Nephron progenitor cell (in vitro differentiated cells): ENCODE data around the gene NCLN.

Experiments
- DNase-seq: peaks from one replicate; pipeline ENCODE4 v3.0.0; 2021
- H3K27ac Mint-ChIP-seq: 2 replicates; pipeline ENCODE4 v1.8.0; 2021; ENCODE audit warnings: mild to moderate bottlenecking, moderate library complexity, mixed read lengths
- H3K27me3 Mint-ChIP-seq: 2 replicates; pipeline ENCODE4 v1.8.0; 2021; ENCODE audit warnings: mild to moderate bottlenecking, low read depth, mixed read lengths; ENCODE audit not compliant: poor library complexity
- H3K36me3 Mint-ChIP-seq: 2 replicates; pipeline ENCODE4 v1.8.0; 2021; ENCODE audit warnings: low read depth, mixed read lengths
- H3K4me1 Mint-ChIP-seq: 2 replicates; pipeline ENCODE4 v1.8.0; 2021; ENCODE audit warnings: mixed read lengths
- H3K4me3 Mint-ChIP-seq: 2 replicates; pipeline ENCODE4 v1.8.0; 2021; ENCODE audit warnings: mild to moderate bottlenecking, moderate library complexity, mixed read lengths
- H3K9me3 Mint-ChIP-seq: 2 replicates; pipeline ENCODE4 v1.8.0; 2021; ENCODE audit warnings: mild to moderate bottlenecking, moderate library complexity, mixed read lengths
- CTCF ChIP-seq: fragments of 200-600 bp; sonication (generic); IDR thresholded peaks from 2 replicates; pipeline ENCODE4 v1.5.0; 2021; ENCODE audit warnings: antibody characterized with exemption

NCLN gene

DNA sequence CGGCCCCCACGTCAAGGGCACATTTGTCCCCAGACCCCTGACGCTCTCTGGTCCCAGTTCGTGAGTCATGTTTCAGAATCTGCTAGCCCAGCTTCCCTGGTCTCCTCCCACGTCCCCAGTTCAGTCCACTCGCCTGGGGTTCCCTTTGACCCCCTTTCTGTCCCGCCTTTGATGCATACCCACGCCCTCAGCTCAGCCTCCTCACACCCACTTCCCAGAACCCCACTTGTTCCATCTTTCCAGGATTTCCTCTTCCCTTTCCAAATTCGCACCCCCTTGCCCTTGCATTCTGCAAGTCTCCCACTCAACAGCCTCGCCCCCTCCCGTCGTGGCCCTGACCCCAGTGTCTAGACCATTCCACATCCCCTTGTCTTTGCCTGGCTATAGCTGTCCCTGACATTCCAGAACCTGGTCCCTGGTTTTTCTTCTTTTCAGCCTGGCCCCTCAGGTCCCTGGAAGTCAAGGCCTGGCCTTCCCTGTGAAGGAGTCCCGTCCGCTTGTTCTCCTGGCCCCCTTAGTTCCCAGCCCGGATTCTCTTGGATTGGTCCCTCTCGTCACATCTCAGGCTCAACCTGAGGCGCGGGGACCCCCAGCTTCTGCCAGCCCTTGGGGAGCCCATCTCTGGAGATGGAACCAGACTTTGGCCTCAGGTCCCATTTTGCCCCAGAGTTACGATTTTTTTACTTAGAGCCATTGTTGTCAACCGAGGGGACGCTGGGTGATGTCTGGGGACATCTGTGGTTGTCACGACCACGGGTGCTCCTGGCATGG is 1.3 kb downstream of the NCLN start:
- H3K36me3 Mint-ChIP-seq = no peaks in the 10 kb centered on the region
- no peak for DNase-seq
- TF ChIP-seq CTCF = no peak

DNA sequence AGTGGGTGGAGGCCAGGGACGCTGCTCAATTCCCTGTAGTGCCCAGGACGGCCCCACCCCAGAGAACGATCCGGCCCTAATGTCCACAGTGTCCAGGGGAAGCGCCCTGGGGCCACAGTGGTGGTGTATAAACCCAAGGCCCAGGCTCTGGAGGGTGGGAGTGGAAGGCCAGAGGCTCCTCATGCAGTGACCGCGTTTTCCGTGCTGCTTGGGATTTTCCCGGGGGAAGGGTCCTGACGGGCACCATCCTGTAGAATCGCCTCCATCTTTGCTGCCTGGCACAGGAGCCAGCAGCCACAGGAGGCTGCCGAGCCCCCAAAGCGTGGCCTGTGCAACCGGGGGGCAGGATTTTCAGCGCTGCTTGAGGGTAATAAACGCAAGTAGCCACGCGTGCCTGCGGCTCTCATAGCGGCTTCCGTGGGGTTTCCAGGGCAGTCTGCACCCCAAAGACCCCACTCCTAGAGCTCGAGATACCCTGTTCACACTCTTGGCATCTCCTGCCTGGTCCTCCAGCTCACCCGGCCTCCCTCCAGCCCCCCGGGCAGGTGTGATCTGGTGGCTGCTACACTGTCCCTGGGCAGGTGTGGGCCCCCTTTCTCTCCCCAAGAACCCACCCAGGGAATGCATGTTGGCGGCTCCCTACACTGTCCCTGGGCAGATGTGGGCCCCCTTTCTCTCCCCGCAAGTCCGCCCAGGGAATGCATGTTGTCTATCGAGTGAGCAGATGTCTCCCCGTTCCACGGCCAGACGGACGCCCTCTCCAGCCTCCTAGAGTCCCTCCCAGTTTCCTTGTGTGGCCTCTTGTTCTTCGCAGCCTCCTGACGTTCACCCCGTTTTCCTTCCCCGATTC is 2.2 kb downstream of the NCLN start:
- Mint-ChIP-seq H3K36me3 (no peaks in the 10 kb centered on the region), H3K9me3 (no peaks in the 10 kb centered on the region), H3K4me1 (peaks cover 21% of the 10 kb centered on the region), H3K27me3 (peaks cover 5% of the 10 kb centered on the region), H3K4me3 (peak overlapping the region; percentile 94), H3K27ac (no peak overlapping the region)
- TF ChIP-seq CTCF = no peak
- DNase-seq = no peak

More for the DNA sequence above, 1.3 kb downstream of the NCLN start:
- H3K9me3 Mint-ChIP-seq = no peaks in the 10 kb centered on the region
- H3K27ac Mint-ChIP-seq = peak overlapping the region; percentile 69
- H3K27me3 Mint-ChIP-seq = peaks cover 5% of the 10 kb centered on the region
- peaks cover 21% of the 10 kb centered on the region for H3K4me1 Mint-ChIP-seq
- H3K4me3 Mint-ChIP-seq = peak overlapping the region; percentile 94

DNA sequence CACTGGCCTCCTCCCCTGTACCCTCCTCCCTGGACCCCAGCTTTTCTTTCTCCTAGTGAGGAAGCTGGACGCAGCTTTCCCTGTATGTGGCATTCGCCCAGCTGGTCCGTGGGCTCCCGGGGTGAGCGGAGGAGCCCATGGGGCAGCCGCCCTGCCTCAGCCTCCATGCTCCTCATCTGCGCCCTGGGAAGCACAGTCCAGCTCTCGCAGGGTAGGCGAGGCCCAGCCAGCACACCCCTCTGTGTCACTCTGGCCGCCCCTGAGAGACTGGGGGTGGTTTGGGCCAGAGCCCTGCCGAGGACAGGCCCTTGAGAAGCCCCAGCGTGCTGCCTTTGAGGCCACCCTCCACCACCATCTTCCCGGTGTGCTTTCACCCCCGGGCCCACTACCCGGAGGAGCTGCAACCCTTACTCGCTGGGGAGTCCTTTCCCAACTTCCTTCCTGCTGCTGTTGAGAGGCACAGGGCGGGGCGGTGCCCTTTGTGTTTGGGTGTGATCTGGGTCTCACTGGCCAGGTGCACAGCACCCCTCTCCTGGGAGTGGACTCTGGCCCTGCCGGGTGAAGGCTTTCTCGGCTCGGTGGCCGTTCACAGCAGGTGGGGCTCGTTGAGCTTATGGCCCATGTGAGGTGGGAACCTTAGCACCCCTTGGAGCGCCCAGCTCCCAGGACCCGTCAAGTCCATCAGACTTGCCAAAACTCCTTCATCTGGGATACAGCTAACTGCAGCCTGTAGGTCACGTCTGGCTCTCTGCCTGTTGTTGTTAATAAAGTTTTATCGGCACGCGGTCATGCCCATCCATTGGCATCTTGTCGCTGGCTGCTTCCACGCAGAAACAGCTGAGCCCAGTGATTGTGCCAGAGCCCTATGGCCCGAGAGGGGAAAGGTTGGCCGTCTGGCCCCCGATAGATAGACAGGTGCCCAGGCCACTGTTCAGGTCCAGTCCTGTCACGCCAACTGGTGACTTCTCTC is 3.2 kb downstream of the NCLN start:
- H3K9me3 Mint-ChIP-seq = no peaks in the 10 kb centered on the region
- peaks cover 21% of the 10 kb centered on the region for H3K4me1 Mint-ChIP-seq
- no peak for DNase-seq
- H3K27me3 Mint-ChIP-seq = peaks cover 5% of the 10 kb centered on the region
- H3K36me3 Mint-ChIP-seq = peaks cover 4% of the 10 kb centered on the region
- peak overlapping the region; percentile 69 for H3K4me3 Mint-ChIP-seq
- TF ChIP-seq CTCF = no peak
- no peak overlapping the region for H3K27ac Mint-ChIP-seq

- no peaks in the 10 kb centered on the region for H3K9me3 Mint-ChIP-seq
- H3K4me1 Mint-ChIP-seq = peaks cover 21% of the 10 kb centered on the region
- H3K36me3 Mint-ChIP-seq = peaks cover 14% of the 10 kb centered on the region
- no peak overlapping the region for H3K27ac Mint-ChIP-seq
- peaks cover 4% of the 10 kb centered on the region for H3K27me3 Mint-ChIP-seq
- TF ChIP-seq CTCF = no peak
- DNase-seq = no peak
- no peak overlapping the region for H3K4me3 Mint-ChIP-seq
These were observed 4.2 kb downstream of the NCLN start for GRCh38 chr19:3189702-3190469.

DNA sequence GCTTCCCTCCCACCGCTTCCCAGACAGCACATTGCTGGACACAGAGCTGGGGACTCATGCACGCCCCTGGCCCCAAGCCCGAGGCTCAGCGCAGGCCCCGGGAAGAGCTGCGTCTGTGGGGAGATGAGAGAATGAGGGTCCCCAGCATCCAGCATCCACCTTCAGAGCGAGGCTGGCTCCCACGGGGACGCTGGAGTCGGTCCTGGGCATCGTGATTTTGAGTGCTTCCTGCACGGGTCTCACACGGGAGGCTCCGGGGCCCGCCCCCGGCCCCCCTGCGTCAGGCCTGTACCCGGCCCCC is 4.7 kb downstream of the NCLN start:
- H3K27me3 Mint-ChIP-seq = no peaks in the 10 kb centered on the region
- H3K36me3 Mint-ChIP-seq = peaks cover 14% of the 10 kb centered on the region
- H3K4me1 Mint-ChIP-seq = peaks cover 21% of the 10 kb centered on the region
- no peak overlapping the region for H3K27ac Mint-ChIP-seq
- TF ChIP-seq CTCF = no peak
- H3K4me3 Mint-ChIP-seq = no peak overlapping the region
- H3K9me3 Mint-ChIP-seq = no peaks in the 10 kb centered on the region
- no peak for DNase-seq
